K562 (cell line): Measurements from ENCODE around the gene FRYL. TPM values are rescaled to one million over a fixed set of nuclear protein-coding genes. Genes with fewer than 3 reads are reported as not detected.

Experiments
- ATAC-seq: fragments of 200-7000 bp; cut with Tn5 transposase; 3 replicates; pipeline ENCODE4 v1.9.1; 2020; ENCODE audit warnings: moderate library complexity
- BruUV-seq: library from RNA; stranded (reverse); fragments of 400-500 nt; replicated peaks from 2 replicates; lab custom pipeline; 2021; lab: Mats Ljungman, UMichigan
- CTCF ChIA-PET: fragments of 300-600 bp; formaldehyde crosslinking; extraction: SDS; loops from one replicate; lab custom pipeline; 2021; ENCODE audit warnings: low intra/inter-chr PET ratio; lab: Yijun Ruan, JAX
- POLR2A ChIA-PET: fragments of 300-600, 350-650 bp; sonication (Branson Sonifier 250); formaldehyde crosslinking; extraction: SDS; loops from one replicate; lab custom pipeline; 2021; ENCODE audit warnings: antibody characterized with exemption, inconsistent platforms; lab: Yijun Ruan, JAX
- DNase-seq, 4 experiments: peaks; one replicate each; pipeline versions ENCODE4 v3.0.0 to v3.0.0-alpha.2; 2011 to 2018; ENCODE audit warnings: low spot score in 3 of 4, mixed read lengths in 3 of 4; ENCODE audit errors: extremely low read depth in 1 of 4
- FAIRE-seq: peaks from 2 replicates; lab custom pipeline; 2011; peaks lifted over from hg19 to GRCh38; lab: Jason Lieb, UNC
- H2AFZ ChIP-seq: 2 replicates; pipeline ENCODE4 v1.6.0; 2011; ENCODE audit warnings: low read depth, low read length, control low read depth, inconsistent platforms
- H3K27ac ChIP-seq: fragments of 200-600 bp; 3 replicates; pipeline ENCODE4 v1.8.0; 2011; ENCODE audit warnings: low read depth, mild to moderate bottlenecking, control low read depth, inconsistent platforms, low read length, moderate library complexity, mixed read lengths; ENCODE audit errors: extremely low read depth
- H3K27me3 ChIP-seq, 2 experiments: fragments of 300-600 bp in 1 of 2; 2 replicates in 1 of 2; 3 replicates in 1 of 2; pipeline versions ENCODE4 v1.6.0 to v1.8.0; 2011; ENCODE audit warnings: inconsistent platforms in 2 of 2, low read length in 2 of 2, mild to moderate bottlenecking in 1 of 2, mixed read lengths in 1 of 2, moderate library complexity in 1 of 2; ENCODE audit not compliant: control insufficient read depth in 2 of 2, insufficient read depth in 2 of 2
- H3K36me3 ChIP-seq: fragments of 300-600 bp; 3 replicates; pipeline ENCODE4 v1.8.0; 2011; ENCODE audit warnings: mild to moderate bottlenecking, low read length, inconsistent platforms; ENCODE audit not compliant: control insufficient read depth, insufficient read depth
- H3K4me1 ChIP-seq, 2 experiments: fragments of 200-600 bp in 1 of 2; replicated peaks in 1 of 2; 2 replicates in 1 of 2; 3 replicates in 1 of 2; pipeline versions ENCODE4 v1.5.1 to v1.8.0; 2011; ENCODE audit warnings: inconsistent platforms in 2 of 2, low read length in 2 of 2, mild to moderate bottlenecking in 1 of 2, mixed read lengths in 1 of 2, moderate library complexity in 1 of 2; ENCODE audit not compliant: control insufficient read depth in 2 of 2, insufficient read depth in 2 of 2
- H3K4me2 ChIP-seq: 2 replicates; pipeline ENCODE4 v1.6.1; 2011; ENCODE audit warnings: low read length, control low read depth, inconsistent platforms, mixed read lengths; ENCODE audit not compliant: insufficient read depth
- H3K4me3 ChIP-seq: fragments of 200-600 bp; sonication (generic), shearing (Covaris generic); 2 replicates; pipeline ENCODE4 v1.5.1; 2016; ENCODE audit warnings: control low read depth, inconsistent platforms
- H3K79me2 ChIP-seq: fragments of 200-600 bp; 3 replicates; pipeline ENCODE4 v1.8.0; 2011; ENCODE audit warnings: low read length, inconsistent platforms; ENCODE audit not compliant: control insufficient read depth, insufficient read depth
- H3K9ac ChIP-seq, 2 experiments: 2 replicates each; pipeline versions ENCODE4 v1.6.0 to v1.6.1; 2011; ENCODE audit warnings: low read depth in 2 of 2, low read length in 2 of 2, control low read depth in 1 of 2, inconsistent platforms in 1 of 2, mild to moderate bottlenecking in 1 of 2, mixed read lengths in 1 of 2; ENCODE audit not compliant: insufficient read depth in 1 of 2
- H3K9me1 ChIP-seq: one replicate; pipeline ENCODE4 v1.6.0; 2011; ENCODE audit warnings: inconsistent platforms, mild to moderate bottlenecking, low read length, moderate library complexity; ENCODE audit not compliant: control insufficient read depth, insufficient read depth
- H3K9me3 ChIP-seq: replicated peaks from 2 replicates; pipeline ENCODE4 v1.5.1; 2011; ENCODE audit warnings: low read depth, low read length, inconsistent platforms; ENCODE audit not compliant: control insufficient read depth, insufficient read depth
- H4K20me1 ChIP-seq: replicated peaks from 2 replicates; pipeline ENCODE4 v1.6.1; 2011; ENCODE audit warnings: low read length, inconsistent platforms, mixed read lengths; ENCODE audit not compliant: control insufficient read depth, insufficient read depth
- ARID2 ChIP-seq: fragments of 450-650 bp; IDR thresholded peaks from 2 replicates; pipeline ENCODE4 v1.6.1; 2017; ENCODE audit warnings: antibody characterized with exemption, mild to moderate bottlenecking
- GMEB1 ChIP-seq: fragments of 250-450 bp; sonication (Bioruptor Pico); IDR thresholded peaks from 2 replicates; pipeline ENCODE4 v1.4.0; 2020; ENCODE audit warnings: mild to moderate bottlenecking
- PBX2 ChIP-seq, 2 experiments: IDR thresholded peaks in 1 of 2; conservative IDR thresholded peaks in 1 of 2; 2 replicates each; pipeline ENCODE4 v1.6.1; 2016; ENCODE audit warnings: low read depth in 2 of 2, mild to moderate bottlenecking in 1 of 2, missing compliant biosample characterization in 1 of 2, missing genetic modification characterization in 1 of 2, moderate library complexity in 1 of 2
- PCBP2 ChIP-seq: fragments of 200-400 bp; formaldehyde crosslinking; IDR thresholded peaks from 2 replicates; pipeline ENCODE4 v1.6.1; 2018; ENCODE audit warnings: low read length, low read depth, mild to moderate bottlenecking, moderate library complexity; ENCODE audit not compliant: poor library complexity, severe bottlenecking
- PRPF4 ChIP-seq: fragments of 200-400 bp; formaldehyde crosslinking; IDR thresholded peaks from one replicate; pipeline ENCODE4 v1.6.1; 2017; ENCODE audit warnings: low read length, low read depth, mild to moderate bottlenecking; ENCODE audit not compliant: insufficient read depth, poor library complexity, severe bottlenecking
- SUPT5H ChIP-seq: fragments of 450-650 bp; IDR thresholded peaks from 2 replicates; pipeline ENCODE4 v1.6.1; 2016
- TRIM25 ChIP-seq: fragments of 450-650 bp; IDR thresholded peaks from 2 replicates; pipeline ENCODE4 v1.7.0; 2016; ENCODE audit warnings: borderline replicate concordance
- ZBTB33 ChIP-seq: sonication (generic); formaldehyde crosslinking; IDR thresholded peaks from 2 replicates; pipeline ENCODE4 v1.8.1; 2023; ENCODE audit warnings: mild to moderate bottlenecking, missing genetic modification reagents
- ZFP36 ChIP-seq: fragments of 150-350 bp; IDR thresholded peaks from 2 replicates; pipeline ENCODE4 v1.6.1; 2018; ENCODE audit warnings: low read length, low read depth; ENCODE audit not compliant: partially characterized antibody
- WGBS: fragments of 100-300 bp; shearing (Covaris generic); methylation state at CpG from one replicate; pipeline ENCODE4 v1.1.6; 2016; ENCODE audit warnings: low coverage, mixed read lengths; ENCODE audit not compliant: insufficient coverage; ENCODE audit errors: missing lambda C conversion rate; 5-methylcytosine and 5-hydroxymethylcytosine counted together
- in situ Hi-C: fragments of 300-500 bp; cut with MboI; formaldehyde crosslinking; loops from 4 replicates; pipeline ENCODE4 v1.15.0; 2018; ENCODE audit warnings: inconsistent platforms, mixed read lengths
- intact Hi-C: fragments of 100-400 bp; cut with micrococcal nuclease; formaldehyde crosslinking; loops from 2 replicates; pipeline ENCODE4 v1.14.2; 2022
- polyA plus RNA-seq, 8 experiments: library from polyadenylated mRNA; depleted of rRNA in 4 of 8; stranded (reverse) in 5 of 8; unstranded in 3 of 8; fragments of >200 nt; fragmentation: Nextera tagmentation in 2 of 8; fragmentation: Illumina TruSeq in 1 of 8; extraction: Ambion mirVana in 2 of 8; extraction: Trizol in 1 of 8; gene quantifications; 2 replicates each; pipeline versions ENCODE4 v1.2.1 to v1.2.3, GENCODE V29; 2011 to 2014; ENCODE audit warnings: inconsistent platforms in 1 of 8, missing spikeins in 1 of 8
- total RNA-seq, 7 experiments: library from RNA; depleted of rRNA in 6 of 7; stranded (reverse); fragments of >200 nt in 6 of 7; fragmentation: Illumina TruSeq in 2 of 7; extraction: Trizol in 2 of 7; gene quantifications; 2 replicates each; pipeline versions ENCODE4 v1.2.1 to v1.2.3, GENCODE V29; 2011 to 2021; ENCODE audit warnings: low replicate concordance in 1 of 7

FRYL gene
- total and polyA plus RNA-seq, 9 of the 15 experiments (the other 6 are each of a cell fraction or from before 2014, with no cell fraction given), result 7.2 to 34.9 (median 15.9) TPM

- H3K27ac ChIP-seq, result no peak overlapping the region
- H3K27me3 ChIP-seq, result no peaks in the 10 kb centered on the region
- peaks cover 20% of the 10 kb centered on the region; the same call in 2 of the 3 replicates for H3K79me2 ChIP-seq
- CTCF ChIA-PET, result no interaction called here
- H2AFZ ChIP-seq, result no peak overlapping the region
- H3K4me3 ChIP-seq, result no peak overlapping the region
- no peaks in the 10 kb centered on the region for H4K20me1 ChIP-seq
- H3K9ac ChIP-seq, result no peak overlapping the region
- 98% methylated on average over 41 of the region's 104 CpGs for WGBS
- ATAC-seq (no peak), FAIRE-seq (no peak), DNase-seq (no peak)
- H3K4me1 ChIP-seq, result no peaks in the 10 kb centered on the region; a peak in 1 of 5 replicates
- in situ Hi-C loops, result no loop called here
- TF ChIP-seq ZFP36 (no peak), ZBTB33 (CRISPR knock-in tag) (0 out of 2 replicates have a peak, but pooled peaks have one; percentile 36), SUPT5H (no peak), PCBP2 (no peak), TRIM25 (no peak), PBX2 (CRISPR knock-in tag; IDR thresholded peaks at IDR 0.05; ENCODE audit: low read depth) (no peak), PBX2 (tag; conservative IDR thresholded peaks at IDR 0.05; ENCODE audit: low read depth) (no peak), PRPF4 (no peak), ARID2 (no peak), GMEB1 (CRISPR knock-in tag) (no peak)
- H3K9me1 ChIP-seq, result no peaks in the 10 kb centered on the region
- peaks cover 6% of the 10 kb centered on the region; the same call in 1 of the 2 replicates for H3K9me3 ChIP-seq
- H3K36me3 ChIP-seq, result peaks cover 80% of the 10 kb centered on the region; the same call in 2 of the 3 replicates
- intact Hi-C loops, result no loop called here
- BruUV-seq, result no TSS peak
- H3K4me2 ChIP-seq, result no peak overlapping the region
- POLR2A ChIA-PET, result no interaction called here
Measured at GRCh38 chr4:48490680-48491513, 289.2 kb downstream of the FRYL start.
